Activated naive CD8-positive, alpha-beta T cell treated with anti-CD3 and anti-CD28 coated beads, Interleukin-2, amount 50 U/mL, for 24 hours (primary cell): ENCODE measurements around the gene MICAL3.
"Not testable (repeated sequence)": the region's sequence is repeated elsewhere in the genome, so short reads cannot be mapped to it uniquely, and the experiment has no call there.

Source experiments
- ATAC-seq: fragments of 150-1000 bp; cut with Tn5 transposase; one replicate; pipeline ENCODE4 v1.10.0; 2021
- DNase-seq: peaks from one replicate; pipeline ENCODE4 v3.0.0; 2021
- H3K27ac Mint-ChIP-seq: one replicate; pipeline ENCODE4 v1.8.0; 2021; ENCODE audit warnings: mild to moderate bottlenecking, mixed read lengths
- H3K27me3 Mint-ChIP-seq: one replicate; pipeline ENCODE4 v1.8.0; 2021; ENCODE audit warnings: mixed read lengths
- H3K36me3 Mint-ChIP-seq: one replicate; pipeline ENCODE4 v1.8.0; 2021; ENCODE audit warnings: low read depth, mixed read lengths
- H3K4me1 Mint-ChIP-seq: one replicate; pipeline ENCODE4 v1.8.0; 2021; ENCODE audit warnings: mixed read lengths
- H3K4me3 Mint-ChIP-seq: one replicate; pipeline ENCODE4 v1.8.0; 2021; ENCODE audit warnings: mild to moderate bottlenecking, moderate library complexity, mixed read lengths
- H3K9me3 Mint-ChIP-seq: one replicate; pipeline ENCODE4 v1.8.0; 2021; ENCODE audit warnings: mixed read lengths

Gene MICAL3

GRCh38 chr22:18051113-18051512 lies 26.8 kb upstream of the MICAL3 start:
- not testable (repeated sequence) for H3K27ac Mint-ChIP-seq, H3K4me1 Mint-ChIP-seq, DNase-seq, H3K4me3 Mint-ChIP-seq, H3K9me3 Mint-ChIP-seq, ATAC-seq, H3K36me3 Mint-ChIP-seq, H3K27me3 Mint-ChIP-seq

- Mint-ChIP-seq H3K36me3 (no peaks in the 10 kb centered on the region), H3K27me3 (peaks cover 9% of the 10 kb centered on the region), H3K4me3 (no peak overlapping the region), H3K27ac (no peak overlapping the region), H3K4me1 (no peaks in the 10 kb centered on the region), H3K9me3 (no peaks in the 10 kb centered on the region)
- no peak for ATAC-seq
- DNase-seq: no peak
These were observed 25.7 kb upstream of the MICAL3 start for GRCh38 chr22:18050065-18050464.

- Mint-ChIP-seq H3K4me1 (no peaks in the 10 kb centered on the region), H3K4me3 (no peak overlapping the region), H3K36me3 (no peaks in the 10 kb centered on the region), H3K27ac (no peak overlapping the region), H3K9me3 (no peaks in the 10 kb centered on the region), H3K27me3 (peaks cover 9% of the 10 kb centered on the region)
- DNase-seq (no peak), ATAC-seq (no peak)
These were observed 24.1 kb upstream of the MICAL3 start for GRCh38 chr22:18048441-18048898.

- no peak overlapping the region for H3K4me3 Mint-ChIP-seq
- no peaks in the 10 kb centered on the region for H3K9me3 Mint-ChIP-seq
- peaks cover 9% of the 10 kb centered on the region for H3K27me3 Mint-ChIP-seq
- DNase-seq (no peak), ATAC-seq (no peak)
- H3K27ac Mint-ChIP-seq: no peak overlapping the region
- no peaks in the 10 kb centered on the region for H3K36me3 Mint-ChIP-seq
- no peaks in the 10 kb centered on the region for H3K4me1 Mint-ChIP-seq
These were observed 23.7 kb upstream of the MICAL3 start for GRCh38 chr22:18048041-18048440.

- H3K27ac Mint-ChIP-seq: no peak overlapping the region
- H3K27me3 Mint-ChIP-seq: peaks cover 9% of the 10 kb centered on the region
- DNase-seq: no peak
- no peak for ATAC-seq
- H3K36me3 Mint-ChIP-seq: no peaks in the 10 kb centered on the region
- H3K4me1 Mint-ChIP-seq: no peaks in the 10 kb centered on the region
- H3K9me3 Mint-ChIP-seq: no peaks in the 10 kb centered on the region
- no peak overlapping the region for H3K4me3 Mint-ChIP-seq
These were observed 21.4 kb upstream of the MICAL3 start for GRCh38 chr22:18045794-18046193.

GRCh38 chr22:18044548-18045271 lies 20.3 kb upstream of the MICAL3 start:
- ATAC-seq (no peak), DNase-seq (no peak)
- Mint-ChIP-seq H3K36me3 (no peaks in the 10 kb centered on the region), H3K27me3 (peaks cover 5% of the 10 kb centered on the region), H3K27ac (no peak overlapping the region), H3K4me3 (no peak overlapping the region), H3K4me1 (no peaks in the 10 kb centered on the region), H3K9me3 (no peaks in the 10 kb centered on the region)

- no peaks in the 10 kb centered on the region for H3K27me3 Mint-ChIP-seq
- no peak overlapping the region for H3K27ac Mint-ChIP-seq
- H3K4me1 Mint-ChIP-seq: no peaks in the 10 kb centered on the region
- H3K36me3 Mint-ChIP-seq: no peaks in the 10 kb centered on the region
- H3K9me3 Mint-ChIP-seq: no peaks in the 10 kb centered on the region
- DNase-seq: no peak
- no peak for ATAC-seq
- H3K4me3 Mint-ChIP-seq: no peak overlapping the region
These were observed 18.3 kb upstream of the MICAL3 start for GRCh38 chr22:18042685-18043084.

- not testable (repeated sequence) for H3K36me3 Mint-ChIP-seq, H3K9me3 Mint-ChIP-seq, ATAC-seq, H3K4me3 Mint-ChIP-seq, H3K27ac Mint-ChIP-seq, H3K4me1 Mint-ChIP-seq, DNase-seq, H3K27me3 Mint-ChIP-seq
These were observed 16.5 kb upstream of the MICAL3 start for GRCh38 chr22:18040898-18041297.

- Mint-ChIP-seq H3K9me3 (no peaks in the 10 kb centered on the region), H3K4me3 (no peak overlapping the region), H3K27ac (no peak overlapping the region), H3K27me3 (no peaks in the 10 kb centered on the region), H3K36me3 (no peaks in the 10 kb centered on the region), H3K4me1 (no peaks in the 10 kb centered on the region)
- no peak for DNase-seq
- no peak for ATAC-seq
These were observed 11.4 kb upstream of the MICAL3 start for GRCh38 chr22:18035751-18036150.

GRCh38 chr22:18034076-18034475 lies 9.7 kb upstream of the MICAL3 start:
- Mint-ChIP-seq H3K27me3 (no peaks in the 10 kb centered on the region), H3K27ac (no peak overlapping the region), H3K4me3 (no peak overlapping the region), H3K36me3 (no peaks in the 10 kb centered on the region), H3K9me3 (no peaks in the 10 kb centered on the region), H3K4me1 (no peaks in the 10 kb centered on the region)
- DNase-seq (no peak), ATAC-seq (no peak)

- DNase-seq (no peak), ATAC-seq (no peak)
- H3K4me3 Mint-ChIP-seq: no peak overlapping the region
- no peaks in the 10 kb centered on the region for H3K36me3 Mint-ChIP-seq
- no peaks in the 10 kb centered on the region for H3K9me3 Mint-ChIP-seq
- no peaks in the 10 kb centered on the region for H3K27me3 Mint-ChIP-seq
- no peak overlapping the region for H3K27ac Mint-ChIP-seq
- no peaks in the 10 kb centered on the region for H3K4me1 Mint-ChIP-seq
These were observed 9.0 kb upstream of the MICAL3 start for GRCh38 chr22:18033204-18033998.

GRCh38 chr22:18032455-18033101 lies 8.2 kb upstream of the MICAL3 start:
- Mint-ChIP-seq H3K4me3 (no peak overlapping the region), H3K27ac (no peak overlapping the region), H3K4me1 (no peaks in the 10 kb centered on the region), H3K9me3 (no peaks in the 10 kb centered on the region), H3K27me3 (no peaks in the 10 kb centered on the region), H3K36me3 (no peaks in the 10 kb centered on the region)
- ATAC-seq: no peak
- DNase-seq: no peak

- peaks cover 4% of the 10 kb centered on the region for H3K27me3 Mint-ChIP-seq
- H3K36me3 Mint-ChIP-seq: no peaks in the 10 kb centered on the region
- ATAC-seq: no peak
- no peaks in the 10 kb centered on the region for H3K4me1 Mint-ChIP-seq
- H3K9me3 Mint-ChIP-seq: no peaks in the 10 kb centered on the region
- no peak overlapping the region for H3K4me3 Mint-ChIP-seq
- DNase-seq: no peak
- H3K27ac Mint-ChIP-seq: no peak overlapping the region
These were observed 7.5 kb upstream of the MICAL3 start for GRCh38 chr22:18031695-18032454.

GRCh38 chr22:18029686-18030267 lies 5.4 kb upstream of the MICAL3 start:
- no peak overlapping the region for H3K4me3 Mint-ChIP-seq
- DNase-seq (no peak), ATAC-seq (no peak)
- H3K27ac Mint-ChIP-seq: no peak overlapping the region
- H3K9me3 Mint-ChIP-seq: no peaks in the 10 kb centered on the region
- peaks cover 21% of the 10 kb centered on the region for H3K27me3 Mint-ChIP-seq
- no peaks in the 10 kb centered on the region for H3K36me3 Mint-ChIP-seq
- H3K4me1 Mint-ChIP-seq: peaks cover 3% of the 10 kb centered on the region
